G401 (cell line): ENCODE results near the gene PRRT1B. TPM values are rescaled to one million over a fixed set of nuclear protein-coding genes. Genes with fewer than 3 reads are reported as not detected.

Experiments used
- total RNA-seq: library from RNA; depleted of rRNA; stranded (reverse); fragments of >200 nt; shearing (Covaris generic); gene quantifications from 2 replicates; pipeline ENCODE4 v1.2.3, GENCODE V29; 2014; rRNA removed

PRRT1B gene
- total RNA-seq, 1 experiment from 2014 or later, result not detected

Other genes starting within 250 kb of the PRRT1B start
- gene PRRC2B, start 151.4 kb upstream of the PRRT1B start, total RNA-seq, result 48.4 and 51.2 TPM in 2 replicates
- 19.4 and 36.5 TPM in 2 replicates for gene POMT1, start 42.6 kb upstream of the PRRT1B start, total RNA-seq
- 43.4 and 45.8 TPM in 2 replicates for gene UCK1, start 14.3 kb upstream of the PRRT1B start, total RNA-seq
- gene RAPGEF1, start 194.6 kb downstream of the PRRT1B start, total RNA-seq, result 31.0 and 40.8 TPM in 2 replicates